Activated CD8-positive, alpha-beta T cell treated with anti-CD3 and anti-CD28 coated beads for 36 hours (primary cell): ENCODE measurements around the gene SSBP3. TPM values are rescaled to one million over a fixed set of nuclear protein-coding genes. Genes with fewer than 3 reads are reported as not detected.

ENCODE experiments used
- ATAC-seq: fragments of 200-7000 bp; cut with Tn5 transposase; one replicate; pipeline ENCODE4 v1.10.0; 2021; ENCODE audit warnings: mild to moderate bottlenecking, moderate library complexity
- CTCF ChIA-PET: fragments of 350-600 bp; sonication (Branson Sonifier 250); formaldehyde crosslinking; loops from one replicate; lab custom pipeline; 2021; ENCODE audit warnings: antibody characterized with exemption; lab: Charles Lee
- POLR2A ChIA-PET: fragments of 350-600 bp; sonication (Branson Sonifier 250); formaldehyde crosslinking; loops from one replicate; lab custom pipeline; 2021; ENCODE audit warnings: antibody characterized with exemption; lab: Charles Lee
- DNase-seq: peaks from one replicate; pipeline ENCODE4 v3.0.0-alpha.2; 2020
- H3K27ac Mint-ChIP-seq: one replicate; pipeline ENCODE4 v1.8.0; 2021; ENCODE audit warnings: mild to moderate bottlenecking, mixed read lengths
- H3K27me3 Mint-ChIP-seq: one replicate; pipeline ENCODE4 v1.8.0; 2021; ENCODE audit warnings: mixed read lengths
- H3K36me3 Mint-ChIP-seq: one replicate; pipeline ENCODE4 v1.8.0; 2021; ENCODE audit warnings: low read depth, mixed read lengths
- H3K4me1 Mint-ChIP-seq: one replicate; pipeline ENCODE4 v1.8.0; 2021; ENCODE audit warnings: low read depth, mixed read lengths
- H3K4me3 Mint-ChIP-seq: one replicate; pipeline ENCODE4 v1.8.0; 2021; ENCODE audit warnings: mild to moderate bottlenecking, moderate library complexity, mixed read lengths
- H3K9me3 Mint-ChIP-seq: one replicate; pipeline ENCODE4 v1.8.0; 2021; ENCODE audit warnings: mixed read lengths
- intact Hi-C: fragments of 100-400 bp; cut with micrococcal nuclease; formaldehyde crosslinking; loops from one replicate; pipeline ENCODE4 v1.10.0; 2022
- total RNA-seq, 2 experiments: library from RNA; stranded (reverse); gene quantifications; one replicate each; pipeline ENCODE4 v1.2.3, GENCODE V29; 2021
- TF ChIP-seq, protein P1 (sequence below): fragments of 200-600 bp; IDR thresholded peaks from one replicate; pipeline ENCODE4 v1.8.0; 2022; ENCODE audit warnings: antibody characterized with exemption, mild to moderate bottlenecking

The SSBP3 gene
- total RNA-seq, 2 experiments from 2014 or later: 62.6 to 67.8 TPM

DNA sequence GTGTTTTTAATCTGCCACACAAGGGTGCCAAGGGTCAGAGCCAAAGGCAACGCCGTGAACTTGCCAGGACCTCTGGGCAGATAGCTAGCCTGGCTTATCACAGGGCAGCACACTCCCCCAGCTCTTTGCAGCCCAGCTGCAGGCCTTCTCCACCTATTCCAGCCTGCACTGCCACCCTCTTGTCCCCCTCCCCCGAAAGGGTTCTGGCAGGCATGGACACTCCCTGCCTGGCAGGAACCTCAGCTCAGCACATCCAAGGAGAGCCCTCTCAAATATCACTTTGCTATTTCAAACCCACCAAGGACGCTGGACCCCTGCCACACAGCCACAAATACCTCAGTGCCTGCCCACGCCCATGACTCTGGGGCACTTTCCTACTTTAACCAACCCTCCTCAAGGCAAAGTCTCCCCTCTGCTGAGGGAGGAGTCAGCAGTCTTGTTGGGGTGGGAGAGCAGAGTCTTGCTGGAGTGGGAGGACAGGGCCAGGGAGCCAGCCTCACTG, 9.1 kb downstream of the SSBP3 start:
- intact Hi-C loops: no loop called here
- ATAC-seq (no peak), DNase-seq (no peak)
- no peaks in the 10 kb centered on the region for H3K9me3 Mint-ChIP-seq
- TF ChIP-seq, protein P1, sequence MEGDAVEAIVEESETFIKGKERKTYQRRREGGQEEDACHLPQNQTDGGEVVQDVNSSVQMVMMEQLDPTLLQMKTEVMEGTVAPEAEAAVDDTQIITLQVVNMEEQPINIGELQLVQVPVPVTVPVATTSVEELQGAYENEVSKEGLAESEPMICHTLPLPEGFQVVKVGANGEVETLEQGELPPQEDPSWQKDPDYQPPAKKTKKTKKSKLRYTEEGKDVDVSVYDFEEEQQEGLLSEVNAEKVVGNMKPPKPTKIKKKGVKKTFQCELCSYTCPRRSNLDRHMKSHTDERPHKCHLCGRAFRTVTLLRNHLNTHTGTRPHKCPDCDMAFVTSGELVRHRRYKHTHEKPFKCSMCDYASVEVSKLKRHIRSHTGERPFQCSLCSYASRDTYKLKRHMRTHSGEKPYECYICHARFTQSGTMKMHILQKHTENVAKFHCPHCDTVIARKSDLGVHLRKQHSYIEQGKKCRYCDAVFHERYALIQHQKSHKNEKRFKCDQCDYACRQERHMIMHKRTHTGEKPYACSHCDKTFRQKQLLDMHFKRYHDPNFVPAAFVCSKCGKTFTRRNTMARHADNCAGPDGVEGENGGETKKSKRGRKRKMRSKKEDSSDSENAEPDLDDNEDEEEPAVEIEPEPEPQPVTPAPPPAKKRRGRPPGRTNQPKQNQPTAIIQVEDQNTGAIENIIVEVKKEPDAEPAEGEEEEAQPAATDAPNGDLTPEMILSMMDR: no peak
- H3K27ac Mint-ChIP-seq: no peak overlapping the region
- POLR2A ChIA-PET: interaction anchor here (0.6 to 1.6 kb wide), 4 partner anchors 11 to 110 kb away, joined by 3 to 5 read pairs (median 4); no protein-coding TSS in a partner anchor
- no peaks in the 10 kb centered on the region for H3K27me3 Mint-ChIP-seq
- peaks cover 66% of the 10 kb centered on the region for H3K4me1 Mint-ChIP-seq
- CTCF ChIA-PET: interaction anchor here (0.8 to 1.9 kb wide), 4 partner anchors 83 to 103 kb away, joined by 3 to 6 read pairs (median 4); no protein-coding TSS in a partner anchor
- H3K36me3 Mint-ChIP-seq: peaks cover 72% of the 10 kb centered on the region
- H3K4me3 Mint-ChIP-seq: no peak overlapping the region

- Mint-ChIP-seq H3K27me3 (no peaks in the 10 kb centered on the region), H3K9me3 (no peaks in the 10 kb centered on the region), H3K4me1 (peaks cover 62% of the 10 kb centered on the region), H3K27ac (no peak overlapping the region), H3K36me3 (peaks cover 67% of the 10 kb centered on the region), H3K4me3 (no peak overlapping the region)
- DNase-seq (no peak), ATAC-seq (no peak)
- TF ChIP-seq, protein P1: no peak
- ChIA-PET POLR2A (interaction anchor here (0.6 to 1.6 kb wide), 4 partner anchors 10 to 109 kb away, joined by 3 to 5 read pairs (median 4); no protein-coding TSS in a partner anchor), CTCF (interaction anchor here (0.8 to 1.9 kb wide), 4 partner anchors 20 to 102 kb away, joined by 3 to 6 read pairs (median 3); no protein-coding TSS in a partner anchor)
- intact Hi-C loops: no loop called here
Measured at GRCh38 chr1:54396261-54396933, 9.8 kb downstream of the SSBP3 start.

DNA sequence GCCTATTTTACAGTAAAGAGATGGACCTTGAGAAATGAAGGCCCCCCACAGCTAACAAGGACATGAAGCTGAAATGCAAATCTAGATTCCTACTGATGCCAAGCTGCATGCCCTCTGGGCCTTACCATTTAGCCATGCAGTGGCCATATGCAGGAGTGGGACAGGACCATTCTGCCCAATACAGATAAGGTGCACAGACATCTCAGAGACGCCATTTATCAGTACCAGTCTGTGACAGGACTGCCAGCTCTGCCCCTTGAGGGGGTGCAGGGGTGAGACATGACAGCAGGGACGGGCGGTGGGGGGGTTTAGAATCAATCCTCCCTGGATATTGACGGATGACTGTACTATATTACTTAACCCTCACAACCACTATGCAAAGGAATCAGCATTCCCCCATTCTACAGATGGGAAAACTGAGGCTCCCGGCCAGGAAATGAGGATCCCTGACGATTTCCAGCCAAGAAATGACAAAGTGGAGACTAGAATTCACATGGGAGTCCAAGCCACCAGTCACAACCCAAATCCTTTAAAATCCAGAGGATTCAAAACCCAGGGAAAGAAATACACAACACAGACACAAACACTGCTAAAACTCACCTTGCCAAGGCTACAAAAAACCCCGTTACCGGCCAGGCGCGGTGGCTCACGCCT, 10.8 kb downstream of the SSBP3 start:
- Mint-ChIP-seq H3K4me1 (peaks cover 54% of the 10 kb centered on the region), H3K9me3 (no peaks in the 10 kb centered on the region), H3K36me3 (peaks cover 57% of the 10 kb centered on the region), H3K4me3 (no peak overlapping the region), H3K27ac (no peak overlapping the region), H3K27me3 (no peaks in the 10 kb centered on the region)
- no peak for DNase-seq
- ATAC-seq: no peak
- intact Hi-C loops: no loop called here
- CTCF ChIA-PET: interaction anchor here (1.0 to 1.9 kb wide), 2 partner anchors 19 to 94 kb away, joined by 3 to 6 read pairs; no protein-coding TSS in a partner anchor
- POLR2A ChIA-PET: no interaction called here
- TF ChIP-seq, protein P1: no peak

GRCh38 chr1:54394104-54394503, 12.1 kb downstream of the SSBP3 start:
- ATAC-seq (no peak), DNase-seq (no peak)
- POLR2A ChIA-PET: interaction anchor here (1.1 to 1.4 kb wide), 2 partner anchors 20 to 56 kb away, joined by 3 to 4 read pairs; no protein-coding TSS in a partner anchor
- TF ChIP-seq, protein P1: no peak
- Mint-ChIP-seq H3K9me3 (no peaks in the 10 kb centered on the region), H3K36me3 (peaks cover 45% of the 10 kb centered on the region), H3K4me3 (no peak overlapping the region), H3K27me3 (no peaks in the 10 kb centered on the region), H3K27ac (no peak overlapping the region), H3K4me1 (peaks cover 41% of the 10 kb centered on the region)
- intact Hi-C loops: no loop called here
- CTCF ChIA-PET: interaction anchor here (1.1 kb wide), 1 partner anchor 94 kb away, joined by 3 read pairs; no protein-coding TSS in a partner anchor
